Keratinocyte (primary cell): ENCODE results near the gene DNAH12.

Experiments used
- CTCF ChIP-seq, 3 experiments: IDR thresholded peaks in 1 of 3; conservative IDR thresholded peaks in 1 of 3; optimal IDR thresholded peaks in 1 of 3; 2 replicates in 2 of 3; 3 replicates in 1 of 3; pipeline versions ENCODE3 to v1.5.1; 2011; ENCODE audit warnings: low read length in 3 of 3, mild to moderate bottlenecking in 3 of 3, moderate library complexity in 2 of 3, control low read depth in 1 of 3, inconsistent platforms in 1 of 3; ENCODE audit not compliant: insufficient read depth in 2 of 3; ENCODE audit errors: extremely low read depth in 1 of 3
- EZH2 ChIP-seq: IDR thresholded peaks from one replicate; pipeline ENCODE4 v1.6.1; 2012; ENCODE audit warnings: inconsistent platforms, mild to moderate bottlenecking, low read length, moderate library complexity

- TF ChIP-seq CTCF (optimal IDR thresholded peaks at IDR 0.05 in 1 of 3, IDR thresholded peaks at IDR 0.05 in 1 of 3, conservative IDR thresholded peaks at IDR 0.05 in 1 of 3; ENCODE audit: extremely low read depth in 1 of 3, insufficient read depth in 2 of 3, low read length in 3 of 3), result no peak
- no peak for TF ChIP-seq EZH2
These were observed 132.4 kb downstream of the DNAH12 start for GRCh38 chr3:57411715-57412114.
